Measurements from ENCODE around the gene MMP3.
"Not testable (repeated sequence)": the region's sequence is repeated elsewhere in the genome, so short reads cannot be mapped to it uniquely, and the experiment has no call there.

MMP3 gene

DNA sequence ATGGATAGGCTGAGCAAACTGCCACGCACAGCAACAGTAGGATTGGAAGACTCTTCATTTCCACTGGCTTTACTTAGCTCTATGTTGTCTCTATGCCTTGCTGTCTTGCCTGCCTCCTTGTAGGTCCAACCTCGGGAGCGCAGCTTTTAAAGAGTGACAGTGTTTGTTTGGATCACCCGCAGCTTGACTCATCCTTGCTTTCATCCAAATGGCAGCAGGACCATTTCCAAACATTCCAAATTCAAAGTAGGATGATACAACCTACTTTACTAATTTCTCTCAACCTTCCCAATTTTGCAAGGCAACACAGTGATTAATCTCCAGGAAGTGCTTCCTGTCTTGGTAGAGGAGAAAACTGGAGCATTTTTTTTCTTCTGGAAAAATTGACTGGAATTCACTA lies at the start of gene MMP3:
TSS of gene MMP3 (minus strand) at position 121 of the 400 bp plus-strand sequence. CDS start at position 58, 63 bp downstream.
- DNase-seq, result no peak

DNA sequence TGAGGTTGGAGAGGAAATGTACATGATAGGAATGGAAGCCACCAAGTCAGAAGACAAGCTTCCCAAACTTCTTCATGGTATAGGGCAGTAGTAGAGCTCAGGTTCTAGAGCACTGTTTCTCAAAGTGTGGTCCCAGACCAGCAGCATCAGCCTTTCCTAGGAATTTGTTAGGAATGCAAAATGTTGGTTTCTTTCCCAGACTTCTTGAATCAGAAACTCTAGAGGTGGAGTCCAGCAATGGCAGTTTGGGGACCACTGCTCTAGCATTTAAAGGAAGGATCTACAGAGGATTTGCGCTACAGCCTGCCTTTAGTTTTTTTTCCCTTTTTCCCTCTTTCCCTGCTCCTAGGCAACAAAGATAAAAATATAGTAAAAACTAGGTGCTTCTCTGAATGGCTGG lies 48.3 kb upstream of the MMP3 start:
- no peak for DNase-seq

DNA sequence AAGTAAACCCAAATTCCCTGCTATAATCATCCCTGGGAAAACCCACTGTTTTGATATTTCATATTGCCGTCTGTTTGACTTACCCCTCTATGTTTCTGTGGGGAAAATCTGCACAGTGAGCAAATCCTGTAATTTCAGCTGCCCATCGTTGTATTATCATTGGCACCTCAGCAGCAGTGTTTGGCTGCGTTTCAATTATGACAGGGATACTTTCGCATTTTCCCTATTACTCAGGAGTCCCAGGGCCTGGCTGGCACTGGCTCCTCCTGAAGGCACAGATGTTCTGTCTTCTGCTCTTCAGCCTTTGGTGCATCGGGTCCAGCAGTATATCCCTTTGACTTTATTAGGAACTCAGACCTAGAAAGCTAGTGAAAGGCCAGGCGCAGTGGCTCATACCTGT lies 43.6 kb upstream of the MMP3 start:
- no peak for DNase-seq

DNA sequence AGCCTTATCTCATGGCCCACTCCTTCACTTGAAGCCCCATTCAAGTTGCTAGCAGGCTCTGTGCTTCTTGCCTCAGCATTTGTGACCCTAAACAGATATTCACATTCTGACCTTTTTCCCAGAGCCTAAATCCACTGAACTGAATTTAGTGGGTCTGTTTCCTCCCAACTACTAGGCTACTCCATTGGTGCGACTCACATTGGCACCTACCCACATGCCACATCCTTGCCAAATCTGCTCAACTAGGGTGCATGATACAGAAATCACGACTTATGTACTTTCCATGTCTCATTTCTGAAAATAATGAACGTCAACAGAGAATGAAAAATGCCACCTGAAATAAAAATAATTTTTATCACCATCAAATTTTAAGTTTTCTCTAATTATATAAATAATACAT lies 39.7 kb upstream of the MMP3 start:
- no peak for DNase-seq

DNA sequence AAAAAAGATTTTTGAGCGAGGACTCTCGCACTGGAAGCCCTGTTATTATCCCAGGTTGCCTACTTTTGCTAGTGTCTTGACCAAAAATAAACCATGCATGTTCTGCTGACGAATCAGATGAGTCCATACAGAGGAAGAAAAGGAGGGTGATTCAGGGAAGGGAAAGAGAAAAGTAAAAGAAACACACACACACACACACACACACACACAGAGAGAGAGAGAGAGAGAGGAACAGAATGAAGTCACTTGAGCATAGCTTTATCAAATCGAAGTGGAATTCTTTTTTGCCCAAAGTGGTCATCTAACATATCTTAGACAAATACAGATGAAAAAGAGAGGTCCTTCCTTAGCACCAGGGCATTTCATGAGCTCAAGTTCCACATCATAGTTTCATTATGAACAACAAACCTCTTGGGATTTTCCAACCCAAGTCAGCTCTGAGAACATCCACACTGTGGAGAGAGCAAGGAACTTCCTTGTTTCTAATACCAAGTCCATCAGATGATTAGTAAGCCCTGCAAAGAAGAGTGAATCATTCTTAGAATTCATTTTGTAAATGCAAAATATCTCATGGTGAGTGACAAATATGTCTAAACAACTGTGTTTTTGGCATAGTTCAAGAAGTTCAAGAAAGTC lies 39.1 kb upstream of the MMP3 start:
- no peak for DNase-seq

DNA sequence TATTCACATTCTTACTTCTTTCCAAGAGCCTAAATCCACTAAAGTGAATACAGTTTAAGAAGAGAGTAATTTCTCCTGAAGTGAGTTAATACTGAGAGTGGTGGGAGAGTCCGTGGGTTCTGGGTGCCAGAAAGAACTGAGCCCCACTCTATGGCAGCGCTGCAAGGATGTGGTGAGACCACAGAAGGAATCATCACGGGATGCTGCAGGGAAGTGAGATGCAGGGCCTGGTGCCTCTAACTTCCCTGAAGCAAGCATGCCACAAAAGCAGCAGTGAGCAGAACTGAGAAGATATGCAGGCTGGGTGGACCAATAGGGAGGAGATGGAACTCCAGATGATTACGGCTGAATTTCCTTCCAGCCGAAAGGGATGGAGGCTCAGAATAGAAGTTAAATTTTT lies 36.4 kb upstream of the MMP3 start:
- DNase-seq, result no peak

DNA sequence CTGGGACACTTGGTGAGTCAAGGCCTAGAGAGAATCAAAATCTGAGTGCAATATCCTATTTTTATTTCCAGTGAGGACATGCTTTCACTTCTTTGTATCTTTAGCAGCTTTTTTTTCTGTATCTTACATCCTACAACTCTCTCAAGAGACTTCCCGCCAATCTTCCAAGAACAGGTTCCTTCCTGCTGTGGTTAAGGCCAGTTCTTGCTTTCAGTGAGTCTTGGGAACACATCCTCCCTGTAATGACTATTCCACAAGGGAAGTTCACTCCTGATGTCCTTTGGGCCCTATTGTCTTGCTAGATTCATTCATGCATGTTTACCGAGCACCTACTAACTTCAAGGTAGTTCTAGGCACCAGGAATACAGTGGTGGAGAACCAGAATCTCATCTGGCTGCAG lies 35.2 kb upstream of the MMP3 start:
- DNase-seq, result no peak

DNA sequence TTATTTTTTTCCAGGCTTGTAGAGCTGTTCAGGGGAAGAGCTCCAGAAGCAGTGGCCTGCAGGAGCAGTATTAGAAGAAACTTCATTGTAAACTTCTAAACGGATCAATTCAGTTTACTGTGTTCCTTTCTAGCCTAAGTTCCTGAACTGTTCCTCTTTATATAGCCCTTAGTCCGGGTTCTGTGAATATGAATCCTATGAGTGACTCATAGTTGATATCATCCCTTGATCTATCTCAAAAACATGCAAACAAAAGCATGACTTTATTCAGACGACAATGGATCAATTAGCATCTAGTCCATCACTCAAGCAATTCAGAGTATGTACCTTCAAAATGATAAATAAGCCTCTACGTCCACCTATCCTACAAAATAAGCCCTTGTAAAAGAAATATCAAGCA lies 31.4 kb upstream of the MMP3 start, which contains the start of gene MMP12:
TSS of gene MMP12 (minus strand) at position 131 of the 400 bp plus-strand sequence. CDS start at position 86, 45 bp downstream.
- no peak for DNase-seq

DNA sequence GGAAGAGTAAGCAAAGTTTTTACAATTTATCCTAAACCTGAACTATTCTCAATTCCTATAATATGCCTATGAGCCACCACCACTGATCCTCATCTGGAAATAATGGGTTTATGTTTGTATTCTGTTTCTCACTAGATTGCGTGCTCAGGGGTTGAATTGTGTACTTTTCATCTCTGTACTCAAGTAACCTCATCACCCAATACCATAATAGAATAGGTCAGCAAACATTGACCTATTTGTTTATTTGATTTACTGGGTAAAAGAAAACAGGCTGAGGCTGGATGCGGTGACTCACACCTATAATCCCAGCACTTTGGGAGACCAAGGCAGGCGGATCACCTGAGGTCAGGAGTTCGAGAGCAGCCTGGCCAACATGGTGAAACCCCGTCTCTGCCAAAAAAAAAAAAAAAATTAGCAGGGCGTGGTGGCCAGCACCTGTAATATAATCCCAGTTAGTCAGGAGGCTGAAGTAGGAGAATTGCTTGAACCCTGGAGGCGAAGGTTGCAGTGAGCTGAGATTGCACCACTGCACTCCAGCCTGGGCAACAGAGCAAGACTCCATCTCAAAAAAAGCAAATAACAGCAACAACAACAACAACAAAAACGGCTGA lies 26.1 kb upstream of the MMP3 start:
- DNase-seq, result not testable (repeated sequence)

DNA sequence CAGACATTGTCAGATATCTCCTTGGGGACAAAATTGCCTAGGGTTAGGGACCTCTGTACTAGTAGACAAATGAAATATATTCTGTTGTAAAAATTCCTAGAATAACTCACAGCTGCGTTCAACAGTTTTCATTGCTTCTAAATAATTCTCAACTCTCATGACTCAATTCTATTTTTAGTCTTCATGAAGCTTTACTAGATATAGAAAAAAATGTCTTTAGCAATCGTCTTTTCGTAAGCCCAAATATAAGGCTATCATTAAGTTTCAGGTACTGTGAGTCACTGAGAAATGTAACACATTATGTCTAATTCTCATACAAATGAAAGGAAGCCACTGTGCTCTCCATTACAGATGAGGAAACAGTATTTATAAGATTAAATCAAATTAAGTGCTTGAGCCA lies 24.9 kb upstream of the MMP3 start:
- no peak for DNase-seq

DNA sequence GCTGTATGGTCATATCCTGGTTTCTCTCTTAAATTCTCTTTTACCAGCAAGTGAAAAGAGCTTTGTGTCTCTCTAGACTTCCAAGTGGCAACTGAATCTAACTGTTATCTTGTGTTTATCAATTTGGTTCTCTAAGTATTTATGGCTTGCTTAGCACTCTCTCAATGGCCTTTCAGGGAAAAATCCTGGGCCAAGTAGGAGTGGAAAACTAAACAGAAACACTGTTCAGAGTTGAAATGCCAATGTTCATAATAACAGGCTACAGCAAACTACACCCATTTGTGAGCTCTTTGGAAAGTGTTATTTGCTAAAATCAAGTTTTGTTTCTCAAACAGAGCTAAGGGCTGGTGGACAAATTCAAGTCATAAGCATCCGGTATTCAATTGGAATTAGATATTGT lies 21.3 kb upstream of the MMP3 start:
- no peak for DNase-seq

DNA sequence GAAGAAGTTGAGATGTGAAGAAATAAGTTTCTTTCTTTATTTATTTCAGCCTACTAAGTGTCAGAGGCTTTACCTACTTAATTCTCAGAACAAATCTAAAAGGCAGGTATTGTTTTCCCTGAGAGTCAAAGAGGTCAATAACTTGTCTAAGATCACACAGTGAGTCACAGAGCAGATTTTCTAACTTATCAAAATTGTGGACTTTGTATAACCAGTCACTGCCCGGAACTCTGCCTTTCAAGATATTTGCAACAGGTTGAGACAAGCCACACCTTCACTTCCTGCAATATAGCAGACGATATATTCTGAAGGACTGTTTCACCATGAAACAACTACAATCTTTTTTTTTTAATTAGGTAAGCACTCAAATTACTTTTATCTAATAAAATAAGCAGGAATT lies 10.5 kb upstream of the MMP3 start:
- DNase-seq, result no peak

DNA sequence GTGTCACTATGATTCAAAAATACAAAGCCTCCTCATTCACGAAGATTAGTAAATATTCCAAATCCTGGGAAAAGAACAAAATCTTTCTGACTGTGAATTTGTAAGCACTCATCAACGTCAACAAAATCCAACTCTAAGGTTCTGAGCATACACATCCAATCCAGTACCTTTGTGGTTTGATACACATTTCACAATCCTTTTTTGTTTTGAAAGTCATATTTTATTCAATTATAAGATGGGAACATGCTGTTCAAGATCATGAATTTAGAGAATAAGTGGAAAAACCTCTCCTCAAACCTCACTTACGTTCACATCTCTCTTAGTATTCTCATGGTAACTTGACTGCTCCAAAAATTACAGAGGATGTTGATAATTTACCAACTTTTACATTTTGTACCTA lies 9.6 kb upstream of the MMP3 start:
- DNase-seq, result no peak

DNA sequence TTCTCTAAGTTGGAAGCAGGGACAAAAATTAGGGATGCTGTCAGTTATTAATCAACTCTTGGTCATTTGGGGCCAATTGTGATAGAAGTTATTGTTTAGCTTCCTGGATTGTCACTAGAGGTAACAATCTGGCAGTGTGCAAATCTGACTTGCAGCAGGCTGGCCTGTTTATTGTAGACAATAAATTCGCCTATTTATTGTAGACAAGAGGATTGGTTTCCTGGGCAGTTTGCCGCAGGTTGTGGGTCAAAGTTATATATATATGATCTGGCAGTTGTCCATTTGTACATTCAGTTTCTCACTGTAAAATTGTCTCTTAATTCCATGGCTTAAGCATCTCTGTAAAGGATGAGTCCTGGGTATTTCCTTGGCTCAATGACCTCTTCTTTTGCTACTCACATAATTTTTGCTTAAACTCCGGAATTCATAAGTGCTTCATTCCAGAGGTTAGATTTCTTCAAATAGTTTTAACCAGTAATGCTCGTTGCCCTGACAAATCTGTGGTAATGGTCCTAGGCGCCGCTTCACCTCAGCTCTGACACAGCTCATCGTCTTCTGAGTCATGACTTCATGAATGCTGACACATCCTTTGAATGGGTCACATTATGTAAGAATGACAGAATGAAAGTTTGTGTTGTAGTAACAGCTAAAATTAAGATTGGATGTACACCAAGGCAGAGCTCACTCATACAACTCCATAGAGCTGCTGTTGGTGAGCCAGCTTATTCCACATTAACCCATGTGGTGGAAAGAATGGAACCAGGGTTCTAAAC lies 7.8 kb upstream of the MMP3 start:
- no peak for DNase-seq

DNA sequence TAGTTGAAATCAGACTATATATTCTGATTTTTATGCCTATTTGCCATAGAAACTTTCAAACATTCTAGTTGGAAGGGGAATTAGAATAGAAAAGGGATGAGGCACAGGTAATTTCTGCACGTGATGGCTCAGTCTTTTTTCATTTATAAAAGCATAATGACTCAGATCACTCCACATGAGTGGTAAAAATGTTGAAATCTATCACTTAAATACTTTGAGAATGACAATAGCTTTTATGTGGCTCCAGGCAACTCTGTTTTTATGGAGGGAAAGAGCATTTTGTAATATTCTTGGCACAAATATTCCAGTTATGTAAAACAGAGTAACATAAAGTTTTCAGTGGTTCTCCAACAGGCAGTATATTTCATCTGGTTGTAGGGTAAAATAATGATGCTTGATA lies 5.9 kb upstream of the MMP3 start:
- no peak for DNase-seq

DNA sequence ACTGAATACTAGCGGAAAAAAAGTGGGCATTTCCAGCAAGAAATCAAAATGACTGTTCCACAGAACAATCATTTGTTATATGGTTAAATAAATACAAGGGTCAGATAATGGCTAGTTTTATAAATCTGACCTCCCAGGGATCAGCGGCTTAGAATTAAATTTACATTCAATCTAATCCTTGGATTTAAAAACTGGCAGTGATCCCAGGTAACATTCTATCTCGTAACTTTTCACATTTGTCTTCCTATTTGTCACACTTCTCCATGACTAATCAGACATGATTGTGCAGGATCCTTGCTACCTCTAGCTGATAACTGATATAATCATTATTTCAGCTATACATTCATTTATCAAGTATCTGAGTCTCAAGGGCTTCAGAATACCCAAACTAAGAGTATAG lies 2.9 kb upstream of the MMP3 start:
- DNase-seq, result no peak

DNA sequence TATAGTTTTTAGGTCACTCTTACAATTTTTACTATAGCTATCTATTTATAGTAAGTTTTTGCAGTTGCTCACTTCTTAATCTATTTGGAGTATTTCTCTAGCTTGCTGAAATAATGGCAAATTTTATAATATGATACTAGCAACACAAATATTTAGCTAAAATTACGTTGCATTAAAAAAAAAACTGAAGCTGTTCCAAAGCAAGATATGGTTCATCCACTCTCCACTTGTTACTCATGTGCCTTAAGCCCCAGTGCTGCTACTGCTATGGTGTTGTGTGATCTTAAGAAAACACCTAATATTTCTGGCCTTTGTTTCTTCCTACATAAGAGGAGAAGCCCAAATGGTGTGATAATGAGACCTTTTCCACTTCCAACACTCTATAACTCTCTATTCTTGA lies 479 bp downstream of the MMP3 start:
- DNase-seq, result no peak

DNA sequence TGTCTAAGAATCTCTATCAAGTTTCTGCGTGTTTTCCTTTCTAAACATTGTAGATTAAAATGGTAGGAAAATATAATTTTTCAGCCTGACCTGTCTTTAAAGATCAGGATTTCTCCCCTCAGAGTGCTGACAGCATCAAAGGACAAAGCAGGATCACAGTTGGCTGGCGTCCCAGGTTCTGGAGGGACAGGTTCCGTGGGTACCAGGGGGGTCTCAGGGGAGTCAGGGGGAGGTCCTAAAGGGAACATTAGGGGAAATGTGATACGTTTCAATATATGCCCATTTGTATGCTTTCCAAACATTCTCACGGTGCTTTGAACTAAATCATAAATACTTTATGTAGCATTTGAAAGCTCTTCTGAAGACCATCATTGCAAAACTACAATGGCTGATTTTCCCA lies 3.4 kb downstream of the MMP3 start:
- DNase-seq, result no peak

DNA sequence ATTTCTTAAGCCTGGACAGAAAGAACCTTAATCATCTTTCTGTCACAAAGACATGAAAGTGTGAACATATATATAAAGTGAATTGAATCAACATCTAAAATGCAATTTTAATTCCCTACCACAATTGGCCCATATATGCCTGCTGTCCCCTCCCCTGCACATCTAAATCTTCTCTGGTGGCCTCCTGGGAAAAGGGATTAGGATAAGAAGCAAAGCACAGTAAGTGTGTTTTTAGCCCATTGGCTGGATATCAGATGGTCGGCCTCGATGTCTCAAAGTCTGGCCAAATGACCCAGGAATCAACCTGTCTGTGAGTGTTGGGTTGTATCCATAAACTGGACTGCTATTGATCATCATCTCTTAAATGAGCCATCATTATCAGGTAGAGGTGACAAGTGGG lies 5.8 kb downstream of the MMP3 start:
- DNase-seq, result no peak

DNA sequence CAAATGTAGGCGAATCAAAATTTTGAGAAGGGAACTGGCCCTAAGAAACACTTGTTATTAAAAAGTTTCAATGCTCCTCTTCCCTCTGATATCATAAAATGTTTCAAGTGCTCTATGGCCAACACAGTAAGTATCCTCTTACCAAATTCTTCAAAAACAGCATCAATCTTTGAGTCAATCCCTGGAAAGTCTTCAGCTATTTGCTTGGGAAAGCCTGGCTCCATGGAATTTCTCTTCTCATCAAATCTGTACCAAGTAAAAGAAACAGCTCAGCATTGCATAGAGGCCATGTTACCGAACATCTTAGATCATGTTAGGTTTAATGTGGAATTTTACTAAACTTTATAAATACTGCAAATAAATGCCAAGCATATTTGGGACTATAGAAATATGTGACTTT lies 6.3 kb downstream of the MMP3 start:
- no peak for DNase-seq

DNA sequence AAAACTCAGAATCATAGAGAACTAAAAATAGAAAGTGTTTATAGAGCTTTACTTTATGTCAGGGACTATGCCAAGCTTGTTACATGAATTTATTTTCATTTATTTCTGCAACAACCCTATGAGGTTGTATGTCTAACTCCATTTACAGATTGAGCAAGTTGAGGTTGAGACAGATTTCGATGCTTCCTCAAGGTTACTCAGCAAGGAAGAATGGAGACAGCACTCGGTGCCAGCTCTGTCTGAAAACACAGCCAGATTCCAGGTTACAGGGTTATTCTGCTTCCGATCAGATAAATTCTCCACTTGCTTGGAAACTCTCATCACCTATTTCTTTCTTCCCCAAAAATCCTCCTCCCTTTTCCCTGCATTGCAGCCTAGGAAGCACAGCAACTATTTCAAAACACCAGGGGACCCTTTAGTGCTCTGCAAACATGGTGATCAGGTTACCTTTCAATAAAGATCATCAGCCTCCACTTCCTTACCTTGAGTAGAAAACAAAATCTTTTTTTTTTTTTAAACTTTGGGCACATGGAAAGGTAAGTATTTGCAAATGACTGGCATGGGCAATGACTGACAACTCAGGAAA lies 7.0 kb downstream of the MMP3 start:
- DNase-seq, result no peak

DNA sequence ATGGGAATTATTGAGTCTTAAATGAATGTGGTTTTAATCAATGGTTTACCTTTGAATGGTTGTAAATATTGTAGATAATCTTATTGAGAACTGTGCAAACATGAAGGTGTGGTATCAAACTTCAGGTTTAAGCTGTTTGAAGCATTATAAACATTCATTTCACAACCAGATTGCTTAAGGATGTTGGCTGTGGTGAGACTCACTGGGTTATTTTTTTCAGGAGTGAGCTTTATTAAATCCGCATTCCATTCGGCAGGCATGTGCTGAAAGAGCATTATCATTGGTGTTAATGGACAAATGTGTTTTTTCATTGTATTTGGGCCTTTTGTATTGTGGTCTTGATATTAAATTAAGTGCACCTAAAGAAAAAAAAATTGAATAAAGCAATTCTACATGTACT lies 9.7 kb downstream of the MMP3 start:
- DNase-seq, result no peak

DNA sequence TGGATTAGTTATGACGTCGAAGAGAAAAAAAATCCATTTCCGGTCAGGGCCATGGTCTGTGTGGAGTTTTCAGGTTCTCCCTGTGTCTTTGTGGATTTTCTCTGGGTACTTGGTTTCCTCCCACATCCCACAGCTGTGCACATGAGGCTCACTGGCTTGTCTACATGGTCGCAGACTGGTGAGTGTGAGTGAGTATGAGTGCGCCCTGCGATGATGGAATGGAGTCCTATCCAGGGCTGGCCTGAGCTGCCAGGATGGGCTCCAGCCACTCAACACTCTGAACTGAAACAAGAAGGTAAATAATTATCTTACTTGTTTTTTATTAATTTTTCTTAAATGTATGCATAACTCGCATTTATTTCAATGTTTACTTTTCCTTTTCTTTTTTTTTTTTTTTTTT lies 10.8 kb downstream of the MMP3 start:
- no peak for DNase-seq
